HFFc6 (cell line): ENCODE measurements around the gene RELT. TPM values are rescaled to one million over a fixed set of nuclear protein-coding genes. Genes with fewer than 3 reads are reported as not detected.
"Not testable (repeated sequence)": the region's sequence is repeated elsewhere in the genome, so short reads cannot be mapped to it uniquely, and the experiment has no call there.

Experiments
- DNase-seq: peaks from one replicate; pipeline ENCODE4 v3.0.0-alpha.2; 2018
- H3K27ac Mint-ChIP-seq: 2 replicates; pipeline ENCODE4 v1.8.0; 2020; ENCODE audit warnings: mild to moderate bottlenecking, mixed read lengths
- H3K27me3 Mint-ChIP-seq: 2 replicates; pipeline ENCODE4 v1.8.0; 2021; ENCODE audit warnings: mild to moderate bottlenecking, moderate library complexity, mixed read lengths; ENCODE audit not compliant: insufficient read depth
- H3K36me3 Mint-ChIP-seq: 2 replicates; pipeline ENCODE4 v1.8.0; 2021; ENCODE audit warnings: low read depth, mixed read lengths
- H3K4me1 Mint-ChIP-seq: 2 replicates; pipeline ENCODE4 v1.8.0; 2020; ENCODE audit warnings: low read depth, mixed read lengths
- H3K4me3 Mint-ChIP-seq: 2 replicates; pipeline ENCODE4 v1.8.0; 2020; ENCODE audit warnings: mild to moderate bottlenecking, moderate library complexity, mixed read lengths
- H3K9me3 Mint-ChIP-seq: 2 replicates; pipeline ENCODE4 v1.8.0; 2020; ENCODE audit warnings: mild to moderate bottlenecking, mixed read lengths
- CTCF ChIP-seq: fragments of 200-600 bp; sonication (generic); IDR thresholded peaks from 2 replicates; pipeline ENCODE4 v1.5.0; 2021; ENCODE audit warnings: antibody characterized with exemption, mild to moderate bottlenecking
- total RNA-seq, 6 experiments: library from RNA; stranded (reverse); fragmentation: NEBNext Ultra II Directional; extraction: Animal tissue kit (Norgen Biotek cat#: 25700); gene quantifications; 2 replicates in 1 of 6; 3 replicates in 5 of 6; pipeline ENCODE4 v1.2.3, GENCODE V29; 2021

The RELT gene
- total RNA-seq, 6 experiments from 2014 or later = 6.2 to 7.7 (median 7.0) TPM

GRCh38 chr11:73428699-73429098 is 52.5 kb downstream of the RELT start:
- Mint-ChIP-seq H3K27ac (peak overlapping the region; percentile 79), H3K27me3 (no peaks in the 10 kb centered on the region), H3K36me3 (0 out of 2 replicates have a peak, but pooled peaks cover 5% of the 10 kb centered on the region), H3K9me3 (no peaks in the 10 kb centered on the region), H3K4me3 (peak overlapping the region; percentile 31; the same call in 1 of the 2 replicates), H3K4me1 (peaks cover 59% of the 10 kb centered on the region)
- no peak for TF ChIP-seq CTCF
- DNase-seq = no peak

GRCh38 chr11:73429121-73429750 is 53.0 kb downstream of the RELT start:
- TF ChIP-seq CTCF = no peak
- Mint-ChIP-seq H3K27me3 (no peaks in the 10 kb centered on the region), H3K36me3 (0 out of 2 replicates have a peak, but pooled peaks cover 5% of the 10 kb centered on the region), H3K4me3 (peak overlapping the region; percentile 31; the same call in 1 of the 2 replicates), H3K4me1 (peaks cover 59% of the 10 kb centered on the region), H3K9me3 (no peaks in the 10 kb centered on the region), H3K27ac (peak overlapping the region; percentile 79)
- DNase-seq = peak; percentile 57

- TF ChIP-seq CTCF = no peak
- Mint-ChIP-seq H3K36me3 (0 out of 2 replicates have a peak, but pooled peaks cover 5% of the 10 kb centered on the region), H3K27ac (peak overlapping the region; percentile 79), H3K9me3 (no peaks in the 10 kb centered on the region), H3K4me3 (no peak overlapping the region), H3K27me3 (no peaks in the 10 kb centered on the region), H3K4me1 (peaks cover 59% of the 10 kb centered on the region)
- no peak for DNase-seq
Observed at GRCh38 chr11:73430326-73430725, 54.1 kb downstream of the RELT start.

GRCh38 chr11:73431396-73431795 is 55.2 kb downstream of the RELT start:
- Mint-ChIP-seq H3K4me1 (peaks cover 54% of the 10 kb centered on the region), H3K27ac (peak overlapping the region; percentile 47), H3K4me3 (peak overlapping the region; percentile 33; the same call in 1 of the 2 replicates), H3K9me3 (no peaks in the 10 kb centered on the region), H3K27me3 (no peaks in the 10 kb centered on the region), H3K36me3 (0 out of 2 replicates have a peak, but pooled peaks cover 5% of the 10 kb centered on the region)
- peak; percentile 60 for DNase-seq
- no peak for TF ChIP-seq CTCF

GRCh38 chr11:73436859-73437258 is 60.7 kb downstream of the RELT start:
- H3K27me3 Mint-ChIP-seq, H3K4me3 Mint-ChIP-seq, H3K9me3 Mint-ChIP-seq, H3K36me3 Mint-ChIP-seq, H3K27ac Mint-ChIP-seq, DNase-seq: not testable (repeated sequence)
- H3K4me1 Mint-ChIP-seq = peaks cover 27% of the 10 kb centered on the region

- no peaks in the 10 kb centered on the region for H3K9me3 Mint-ChIP-seq
- peaks cover 23% of the 10 kb centered on the region for H3K4me1 Mint-ChIP-seq
- H3K4me3 Mint-ChIP-seq = no peak overlapping the region
- 0 out of 2 replicates have a peak, but pooled peaks cover 7% of the 10 kb centered on the region for H3K36me3 Mint-ChIP-seq
- H3K27ac Mint-ChIP-seq = no peak overlapping the region
- DNase-seq = peak; percentile 4
- no peak for TF ChIP-seq CTCF
- no peaks in the 10 kb centered on the region for H3K27me3 Mint-ChIP-seq
Observed at GRCh38 chr11:73439002-73439843, 63.0 kb downstream of the RELT start.
